Peyer's patch (tissue), 4 donors: Measurements from ENCODE around the gene LIF.

ENCODE experiments used
- CTCF ChIP-seq, 6 experiments: fragments of 450-650 bp in 4 of 6; fragments of 200-600 bp in 2 of 6; sonication (generic) in 1 of 6; IDR thresholded peaks; one replicate each; pipeline ENCODE4 v1.5.1; 2017 to 2019; ENCODE audit warnings: antibody characterized with exemption in 6 of 6, mild to moderate bottlenecking in 3 of 6, moderate library complexity in 1 of 6
- POLR2A ChIP-seq, 2 donors: fragments of 450-650 bp; IDR thresholded peaks; one replicate each; pipeline ENCODE4 v1.5.1; 2017; ENCODE audit warnings: antibody characterized with exemption in 2 of 2, mild to moderate bottlenecking in 2 of 2, moderate library complexity in 2 of 2

- TF ChIP-seq POLR2A (IDR thresholded peaks at IDR 0.05) (no peak), CTCF (IDR thresholded peaks at IDR 0.05) (no peak)
Measured at GRCh38 chr22:30224161-30224857, 22.2 kb downstream of the LIF start.
